ENCODE data around the gene PTGES2. TPM values are rescaled to one million over a fixed set of nuclear protein-coding genes. Genes with fewer than 3 reads are reported as not detected.

Gene PTGES2
- total and polyA plus RNA-seq, 9 of the 15 experiments (the other 6 are each of a cell fraction or from before 2014, with no cell fraction given): 2.4 to 196 (median 90.1) TPM

- no peak for TF ChIP-seq BMI1 (IDR thresholded peaks at IDR 0.05; ENCODE audit: low read length)
- TF ChIP-seq TCF7 (IDR thresholded peaks at IDR 0.05; ENCODE audit: borderline replicate concordance): no peak
- no peak for TF ChIP-seq CBFA2T2 (conservative IDR thresholded peaks at IDR 0.05)
- TF ChIP-seq JUN (IDR thresholded peaks at IDR 0.05; ENCODE audit: borderline replicate concordance, low read depth, low read length): peak; percentile 52; the same call in 1 of the 2 replicates
- no peak for TF ChIP-seq JUN (CRISPR knock-in tag; IDR thresholded peaks at IDR 0.05; ENCODE audit: borderline replicate concordance)
- TF ChIP-seq ATF3 (IDR thresholded peaks at IDR 0.05): 0 out of 2 replicates have a peak, but pooled peaks have one; percentile 15
- no peak for TF ChIP-seq ATF3 (CRISPR knock-in tag; conservative IDR thresholded peaks at IDR 0.05)
- 0 out of 2 replicates have a peak, but pooled peaks have one; percentile 10 for TF ChIP-seq L3MBTL2 (IDR thresholded peaks at IDR 0.05)
- TF ChIP-seq SFPQ (IDR thresholded peaks at IDR 0.05; ENCODE audit: low read depth, low read length): no peak
- no peak for TF ChIP-seq TARDBP (IDR thresholded peaks at IDR 0.05)
- TF ChIP-seq THRA (IDR thresholded peaks at IDR 0.05): no peak
- TF ChIP-seq EP300 (IDR thresholded peaks at IDR 0.05; ENCODE audit: low read length): peak; percentile 62
- no peak for TF ChIP-seq ZBTB11 (CRISPR knock-in tag; IDR thresholded peaks at IDR 0.05)
- TF ChIP-seq KLF16 (IDR thresholded peaks at IDR 0.05): 0 out of 2 replicates have a peak, but pooled peaks have one; percentile 21
- no peak for TF ChIP-seq TSHZ1 (CRISPR knock-in tag; IDR thresholded peaks at IDR 0.05)
- no peak for TF ChIP-seq LCOR (CRISPR knock-in tag; IDR thresholded peaks at IDR 0.05)
- TF ChIP-seq SOX6 (IDR thresholded peaks at IDR 0.05): peak; percentile 82
- peak; percentile 83 to 86 for TF ChIP-seq NRF1 (conservative IDR thresholded peaks at IDR 0.05 in 1 of 2, IDR thresholded peaks at IDR 0.05 in 1 of 2)
Observed at GRCh38 chr9:128082151-128082550, 45.4 kb downstream of the PTGES2 start (continued).
